Vagina (tissue), 2 donors: ENCODE measurements around the gene USP10.

Source experiments
- CTCF ChIP-seq, 3 experiments: fragments of 450-650 bp in 2 of 3; fragments of 200-600 bp in 1 of 3; sonication (generic) in 1 of 3; IDR thresholded peaks; one replicate each; pipeline ENCODE4 v1.5.1; 2017 to 2019; ENCODE audit warnings: antibody characterized with exemption in 3 of 3, mild to moderate bottlenecking in 2 of 3, moderate library complexity in 2 of 3
- POLR2A ChIP-seq, 2 donors: fragments of 450-650 bp; IDR thresholded peaks; one replicate each; pipeline ENCODE4 v1.6.1; 2017; ENCODE audit warnings: antibody characterized with exemption in 2 of 2, mild to moderate bottlenecking in 2 of 2, moderate library complexity in 2 of 2
- POLR2AphosphoS5 ChIP-seq, 2 donors: sonication (generic); formaldehyde crosslinking; IDR thresholded peaks; one replicate each; pipeline ENCODE4 v1.9.0; 2017; ENCODE audit warnings: antibody characterized with exemption in 2 of 2, mild to moderate bottlenecking in 2 of 2, low read depth in 1 of 2; ENCODE audit not compliant: insufficient read depth in 1 of 2

GRCh38 chr16:84816485-84816884 is 116.7 kb downstream of the USP10 start:
- TF ChIP-seq CTCF (IDR thresholded peaks at IDR 0.05) (no peak), POLR2AphosphoS5 (IDR thresholded peaks at IDR 0.05; ENCODE audit: insufficient read depth in 1 of 2, low read depth in 1 of 2) (no peak), POLR2A (IDR thresholded peaks at IDR 0.05) (no peak)
